Chondrocyte (in vitro differentiated cells): ENCODE results near the gene COL20A1. TPM values are rescaled to one million over a fixed set of nuclear protein-coding genes. Genes with fewer than 3 reads are reported as not detected.

Source experiments
- DNase-seq: peaks from one replicate; pipeline ENCODE4 v3.0.0; 2021; ENCODE audit warnings: mixed read lengths, low spot score
- H3K27ac Mint-ChIP-seq: one replicate; pipeline ENCODE4 v1.8.0; 2021; ENCODE audit warnings: mild to moderate bottlenecking, moderate library complexity, mixed read lengths; ENCODE audit not compliant: unreplicated experiment
- H3K27me3 Mint-ChIP-seq: 2 replicates; pipeline ENCODE4 v1.8.0; 2021; ENCODE audit warnings: low read depth, mixed read lengths
- H3K36me3 Mint-ChIP-seq: 2 replicates; pipeline ENCODE4 v1.8.0; 2021; ENCODE audit warnings: low read depth, mixed read lengths
- H3K4me1 Mint-ChIP-seq: 2 replicates; pipeline ENCODE4 v1.8.0; 2021; ENCODE audit warnings: low read depth, mild to moderate bottlenecking, mixed read lengths
- H3K4me3 Mint-ChIP-seq: one replicate; pipeline ENCODE4 v1.8.0; 2021; ENCODE audit warnings: mild to moderate bottlenecking, moderate library complexity, mixed read lengths; ENCODE audit not compliant: unreplicated experiment
- H3K9me3 Mint-ChIP-seq: 2 replicates; pipeline ENCODE4 v1.8.0; 2021; ENCODE audit warnings: low read depth, mixed read lengths
- CTCF ChIP-seq: fragments of 200-600 bp; sonication (generic); IDR thresholded peaks from 2 replicates; pipeline ENCODE4 v1.5.0; 2021; ENCODE audit warnings: antibody characterized with exemption, mild to moderate bottlenecking, moderate library complexity
- total RNA-seq: library from RNA; stranded (reverse); gene quantifications from 3 replicates; pipeline ENCODE4 v1.2.1, GENCODE V29; 2021

Gene COL20A1
- total RNA-seq, 1 donor from 2014 or later, result not detected

- peaks cover 3% of the 10 kb centered on the region for H3K27me3 Mint-ChIP-seq
- no peak for DNase-seq
- H3K27ac Mint-ChIP-seq, result no peak overlapping the region
- no peaks in the 10 kb centered on the region for H3K36me3 Mint-ChIP-seq
- H3K9me3 Mint-ChIP-seq, result no peaks in the 10 kb centered on the region
- H3K4me3 Mint-ChIP-seq, result no peak overlapping the region
- peaks cover 18% of the 10 kb centered on the region for H3K4me1 Mint-ChIP-seq
- TF ChIP-seq CTCF, result no peak
Observed at GRCh38 chr20:63267691-63268090, 25.3 kb upstream of the COL20A1 start.

- H3K27me3 Mint-ChIP-seq, result peaks cover 3% of the 10 kb centered on the region
- peaks cover 18% of the 10 kb centered on the region for H3K4me1 Mint-ChIP-seq
- no peak for TF ChIP-seq CTCF
- H3K36me3 Mint-ChIP-seq, result no peaks in the 10 kb centered on the region
- no peak overlapping the region for H3K4me3 Mint-ChIP-seq
- DNase-seq, result no peak
- no peak overlapping the region for H3K27ac Mint-ChIP-seq
- no peaks in the 10 kb centered on the region for H3K9me3 Mint-ChIP-seq
Observed at GRCh38 chr20:63268256-63268655, 24.7 kb upstream of the COL20A1 start.

GRCh38 chr20:63268671-63269439 is 24.1 kb upstream of the COL20A1 start:
- no peak for DNase-seq
- no peak for TF ChIP-seq CTCF
- H3K36me3 Mint-ChIP-seq, result peaks cover 2% of the 10 kb centered on the region
- H3K4me1 Mint-ChIP-seq, result peaks cover 23% of the 10 kb centered on the region
- H3K27ac Mint-ChIP-seq, result no peak overlapping the region
- no peaks in the 10 kb centered on the region for H3K9me3 Mint-ChIP-seq
- H3K27me3 Mint-ChIP-seq, result peaks cover 3% of the 10 kb centered on the region
- no peak overlapping the region for H3K4me3 Mint-ChIP-seq

- DNase-seq, result no peak
- no peak overlapping the region for H3K4me3 Mint-ChIP-seq
Observed at GRCh38 chr20:63269724-63270123, 23.3 kb upstream of the COL20A1 start.

More at GRCh38 chr20:63269724-63270123, 23.3 kb upstream of the COL20A1 start:
- no peaks in the 10 kb centered on the region for H3K9me3 Mint-ChIP-seq
- peaks cover 27% of the 10 kb centered on the region for H3K4me1 Mint-ChIP-seq
- H3K36me3 Mint-ChIP-seq, result peaks cover 2% of the 10 kb centered on the region
- H3K27ac Mint-ChIP-seq, result no peak overlapping the region
- no peaks in the 10 kb centered on the region for H3K27me3 Mint-ChIP-seq
- TF ChIP-seq CTCF, result no peak
